GM12801 (cell line): Measurements from ENCODE around the gene IFNA17.

ENCODE experiments used
- CTCF ChIP-seq: IDR thresholded peaks from one replicate; pipeline ENCODE4 v1.5.1; 2011; ENCODE audit warnings: control low read depth; ENCODE audit not compliant: insufficient read length; ENCODE audit errors: extremely low read depth

The IFNA17 gene

GRCh38 chr9:21228122-21228521 lies at the start of gene IFNA17:
IFNA17 (minus strand) TSS chr9:21228222; CDS start chr9:21228173, 49 bp downstream.
- TF ChIP-seq CTCF = no peak

- TF ChIP-seq CTCF = no peak
These were observed 40.3 kb upstream of the IFNA17 start for GRCh38 chr9:21268347-21268657.

GRCh38 chr9:21267485-21268346 lies 39.7 kb upstream of the IFNA17 start:
- TF ChIP-seq CTCF = no peak

GRCh38 chr9:21266733-21267484 lies 38.9 kb upstream of the IFNA17 start:
- TF ChIP-seq CTCF = no peak

- no peak for TF ChIP-seq CTCF
These were observed 37.6 kb upstream of the IFNA17 start for GRCh38 chr9:21265421-21266189.

GRCh38 chr9:21255538-21256212 lies 27.7 kb upstream of the IFNA17 start:
- no peak for TF ChIP-seq CTCF
